HG03139 (cell line): ENCODE measurements around the gene HYLS1.
"Not testable (repeated sequence)": the region's sequence is repeated elsewhere in the genome, so short reads cannot be mapped to it uniquely, and the experiment has no call there.

ENCODE experiments used
- ATAC-seq: cut with Tn5 transposase; IDR thresholded peaks from one replicate; pipeline ENCODE4 v1.9.1; 2021; ENCODE audit not compliant: unreplicated experiment

The HYLS1 gene

GRCh38 chr11:125902927-125903710, 15.7 kb downstream of the HYLS1 start, which contains the start of gene PUS3:
Gene PUS3 (minus strand): TSS chr11:125903206. CDS start chr11:125896284, 6,922 bp downstream.
- peak; percentile 96 for ATAC-seq

GRCh38 chr11:125903711-125904659, 16.5 kb downstream of the HYLS1 start, which contains the start of gene DDX25:
Gene DDX25 (plus strand): TSS chr11:125904508. CDS start chr11:125904518, 10 bp downstream.
- no peak for ATAC-seq

- no peak for ATAC-seq
Measured at GRCh38 chr11:125904678-125905077, 17.2 kb downstream of the HYLS1 start.

GRCh38 chr11:125910226-125910849, 22.9 kb downstream of the HYLS1 start:
- no peak for ATAC-seq

GRCh38 chr11:125914601-125915000, 27.1 kb downstream of the HYLS1 start:
- ATAC-seq, result not testable (repeated sequence)

- no peak for ATAC-seq
Measured at GRCh38 chr11:125916683-125917347, 29.3 kb downstream of the HYLS1 start.

GRCh38 chr11:125918140-125918840, 30.8 kb downstream of the HYLS1 start:
- no peak for ATAC-seq

GRCh38 chr11:125921042-125921441, 33.6 kb downstream of the HYLS1 start:
- no peak for ATAC-seq

- ATAC-seq, result no peak
Measured at GRCh38 chr11:125922156-125922555, 34.7 kb downstream of the HYLS1 start.

GRCh38 chr11:125923012-125923579, 35.6 kb downstream of the HYLS1 start:
- ATAC-seq, result peak; percentile 78

- ATAC-seq, result no peak
Measured at GRCh38 chr11:125923633-125924032, 36.2 kb downstream of the HYLS1 start.

GRCh38 chr11:125924384-125925007, 37.0 kb downstream of the HYLS1 start:
- no peak for ATAC-seq

- ATAC-seq, result no peak
Measured at GRCh38 chr11:125925247-125925740, 37.8 kb downstream of the HYLS1 start.

GRCh38 chr11:125925804-125926203, 38.3 kb downstream of the HYLS1 start:
- ATAC-seq, result no peak

- ATAC-seq, result no peak
Measured at GRCh38 chr11:125926682-125927081, 39.2 kb downstream of the HYLS1 start.

- ATAC-seq, result no peak
Measured at GRCh38 chr11:125929445-125930075, 42.1 kb downstream of the HYLS1 start.

- ATAC-seq, result no peak
Measured at GRCh38 chr11:125930076-125930450, 42.6 kb downstream of the HYLS1 start.

- no peak for ATAC-seq
Measured at GRCh38 chr11:125931116-125931515, 43.6 kb downstream of the HYLS1 start.

- no peak for ATAC-seq
Measured at GRCh38 chr11:125931668-125932067, 44.2 kb downstream of the HYLS1 start.
